Osteoblast (primary cell): ENCODE measurements around the gene NBL1. TPM values are rescaled to one million over a fixed set of nuclear protein-coding genes. Genes with fewer than 3 reads are reported as not detected.

Source experiments
- DNase-seq: peaks from one replicate; pipeline ENCODE4 v3.0.0; 2011; ENCODE audit warnings: low spot score, mixed read lengths; ENCODE audit not compliant: insufficient read length; ENCODE audit errors: missing footprints
- H2AFZ ChIP-seq: 2 replicates; pipeline ENCODE4 v1.6.0; 2011; ENCODE audit warnings: mild to moderate bottlenecking, low read length
- H3K27ac ChIP-seq: 2 replicates; pipeline ENCODE4 v1.5.1; 2011; ENCODE audit warnings: mild to moderate bottlenecking, low read depth, low read length, moderate library complexity
- H3K27me3 ChIP-seq: 2 replicates; pipeline ENCODE4 v1.6.0; 2012; ENCODE audit warnings: mild to moderate bottlenecking, control low read depth, inconsistent platforms, low read length, moderate library complexity; ENCODE audit not compliant: insufficient read depth
- H3K36me3 ChIP-seq: 2 replicates; pipeline ENCODE4 v1.5.1; 2011; ENCODE audit warnings: mild to moderate bottlenecking, low read length, control low read depth, moderate library complexity; ENCODE audit not compliant: insufficient read depth
- H3K4me1 ChIP-seq: 2 replicates; pipeline ENCODE4 v1.5.1; 2011; ENCODE audit warnings: mild to moderate bottlenecking, low read length, control low read depth, moderate library complexity; ENCODE audit not compliant: insufficient read depth
- H3K4me2 ChIP-seq: 2 replicates; pipeline ENCODE4 v1.6.0; 2011; ENCODE audit warnings: mild to moderate bottlenecking, low read length; ENCODE audit not compliant: insufficient read depth
- H3K4me3 ChIP-seq: fragments of 200-600 bp; sonication (generic); 3 replicates; pipeline ENCODE4 v1.5.1; 2012; ENCODE audit warnings: mild to moderate bottlenecking, low read length, inconsistent platforms; ENCODE audit not compliant: insufficient read depth
- H3K79me2 ChIP-seq: 2 replicates; pipeline ENCODE4 v1.6.0; 2012; ENCODE audit warnings: mild to moderate bottlenecking, low read length, control low read depth, inconsistent platforms; ENCODE audit not compliant: insufficient read depth
- H3K9me3 ChIP-seq: 2 replicates; pipeline ENCODE4 v1.5.1; 2011; ENCODE audit warnings: low read depth, low read length, control low read depth
- H4K20me1 ChIP-seq: 2 replicates; pipeline ENCODE4 v1.6.0; 2012; ENCODE audit warnings: mild to moderate bottlenecking, low read length, control low read depth; ENCODE audit not compliant: insufficient read depth
- total RNA-seq: library from RNA; depleted of rRNA; stranded (reverse); fragments of >200 nt; gene quantifications from 2 replicates; pipeline ENCODE4 v1.2.3, GENCODE V29; 2012
- TF ChIP-seq, protein P1 (sequence below): IDR thresholded peaks from 2 replicates; pipeline ENCODE4 v1.5.1; 2011; ENCODE audit warnings: mild to moderate bottlenecking, low read depth, low read length, moderate library complexity; ENCODE audit errors: extremely low read depth

NBL1 gene
- total RNA-seq, 1 donor, result 88.7 TPM

DNA sequence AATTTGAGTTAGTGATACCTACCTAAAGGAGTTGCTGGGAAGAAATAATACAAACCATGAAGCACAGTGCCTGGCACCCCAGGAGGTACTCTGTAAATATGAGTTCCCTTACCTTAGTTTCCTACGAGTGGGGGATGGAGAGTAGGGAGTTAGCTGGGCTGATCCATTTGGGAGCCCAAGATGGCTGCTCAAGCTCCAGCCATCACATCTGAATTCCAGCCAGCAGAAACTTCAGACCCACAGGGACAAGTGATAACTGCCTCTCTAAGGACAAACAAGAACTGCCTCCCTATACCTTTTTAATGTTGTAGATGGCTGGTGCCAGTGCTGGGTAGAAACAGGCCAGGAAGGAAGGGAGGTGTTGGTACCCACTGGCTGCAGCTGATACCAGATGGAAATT, 43.3 kb downstream of the NBL1 start:
- Histone ChIP-seq H3K4me3 (no peak overlapping the region), H3K27ac (no peak overlapping the region), H2AFZ (no peak overlapping the region), H3K79me2 (no peaks in the 10 kb centered on the region), H4K20me1 (peaks cover 1% of the 10 kb centered on the region), H3K27me3 (no peaks in the 10 kb centered on the region), H3K4me1 (peaks cover 4% of the 10 kb centered on the region), H3K36me3 (no peaks in the 10 kb centered on the region), H3K4me2 (no peak overlapping the region), H3K9me3 (no peaks in the 10 kb centered on the region)
- no peak for DNase-seq
- TF ChIP-seq, protein P1, sequence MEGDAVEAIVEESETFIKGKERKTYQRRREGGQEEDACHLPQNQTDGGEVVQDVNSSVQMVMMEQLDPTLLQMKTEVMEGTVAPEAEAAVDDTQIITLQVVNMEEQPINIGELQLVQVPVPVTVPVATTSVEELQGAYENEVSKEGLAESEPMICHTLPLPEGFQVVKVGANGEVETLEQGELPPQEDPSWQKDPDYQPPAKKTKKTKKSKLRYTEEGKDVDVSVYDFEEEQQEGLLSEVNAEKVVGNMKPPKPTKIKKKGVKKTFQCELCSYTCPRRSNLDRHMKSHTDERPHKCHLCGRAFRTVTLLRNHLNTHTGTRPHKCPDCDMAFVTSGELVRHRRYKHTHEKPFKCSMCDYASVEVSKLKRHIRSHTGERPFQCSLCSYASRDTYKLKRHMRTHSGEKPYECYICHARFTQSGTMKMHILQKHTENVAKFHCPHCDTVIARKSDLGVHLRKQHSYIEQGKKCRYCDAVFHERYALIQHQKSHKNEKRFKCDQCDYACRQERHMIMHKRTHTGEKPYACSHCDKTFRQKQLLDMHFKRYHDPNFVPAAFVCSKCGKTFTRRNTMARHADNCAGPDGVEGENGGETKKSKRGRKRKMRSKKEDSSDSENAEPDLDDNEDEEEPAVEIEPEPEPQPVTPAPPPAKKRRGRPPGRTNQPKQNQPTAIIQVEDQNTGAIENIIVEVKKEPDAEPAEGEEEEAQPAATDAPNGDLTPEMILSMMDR, result no peak

DNA sequence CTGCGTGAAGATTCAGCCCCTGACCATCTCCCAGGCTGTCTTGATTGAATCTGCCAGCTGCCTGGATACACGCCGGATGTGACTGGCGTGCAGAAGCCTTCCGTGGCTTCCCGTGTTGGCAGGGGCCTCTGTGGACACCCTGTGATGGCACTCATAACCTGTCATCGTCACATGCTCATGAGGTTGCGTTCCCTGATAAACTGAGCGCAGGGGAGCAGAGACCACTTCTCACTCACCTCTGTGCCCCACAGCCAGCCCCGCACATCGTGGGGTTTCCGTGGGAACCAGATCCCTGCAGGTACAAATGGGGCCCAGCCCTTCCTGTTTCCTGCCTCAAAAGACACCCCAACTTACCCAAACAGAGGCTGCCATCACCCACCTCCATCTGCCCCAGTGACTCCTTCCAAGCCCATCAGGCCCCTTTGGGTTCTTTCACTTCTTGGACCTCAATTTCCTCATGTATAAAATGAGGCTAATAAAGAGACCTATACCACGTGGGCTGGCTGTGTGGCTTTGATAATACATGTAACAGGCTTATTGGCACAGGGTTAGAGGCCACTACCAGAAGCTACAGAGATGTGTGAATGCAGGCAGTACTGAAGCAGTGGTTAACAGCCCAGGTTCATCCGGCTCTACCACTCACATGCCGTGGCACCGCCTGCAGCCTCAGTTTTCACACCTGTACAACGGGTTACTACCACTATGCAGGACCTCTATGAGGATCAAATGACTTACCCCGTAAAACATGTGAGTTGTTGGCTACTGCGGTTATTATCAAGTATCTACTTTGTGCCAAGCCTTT, 44.1 kb downstream of the NBL1 start:
- Histone ChIP-seq H3K9me3 (no peaks in the 10 kb centered on the region), H3K4me1 (no peaks in the 10 kb centered on the region), H4K20me1 (no peaks in the 10 kb centered on the region), H3K4me3 (no peak overlapping the region), H3K27ac (no peak overlapping the region), H3K27me3 (no peaks in the 10 kb centered on the region), H3K79me2 (no peaks in the 10 kb centered on the region), H3K4me2 (no peak overlapping the region), H3K36me3 (no peaks in the 10 kb centered on the region), H2AFZ (no peak overlapping the region)
- no peak for DNase-seq
- TF ChIP-seq, protein P1, result no peak

DNA sequence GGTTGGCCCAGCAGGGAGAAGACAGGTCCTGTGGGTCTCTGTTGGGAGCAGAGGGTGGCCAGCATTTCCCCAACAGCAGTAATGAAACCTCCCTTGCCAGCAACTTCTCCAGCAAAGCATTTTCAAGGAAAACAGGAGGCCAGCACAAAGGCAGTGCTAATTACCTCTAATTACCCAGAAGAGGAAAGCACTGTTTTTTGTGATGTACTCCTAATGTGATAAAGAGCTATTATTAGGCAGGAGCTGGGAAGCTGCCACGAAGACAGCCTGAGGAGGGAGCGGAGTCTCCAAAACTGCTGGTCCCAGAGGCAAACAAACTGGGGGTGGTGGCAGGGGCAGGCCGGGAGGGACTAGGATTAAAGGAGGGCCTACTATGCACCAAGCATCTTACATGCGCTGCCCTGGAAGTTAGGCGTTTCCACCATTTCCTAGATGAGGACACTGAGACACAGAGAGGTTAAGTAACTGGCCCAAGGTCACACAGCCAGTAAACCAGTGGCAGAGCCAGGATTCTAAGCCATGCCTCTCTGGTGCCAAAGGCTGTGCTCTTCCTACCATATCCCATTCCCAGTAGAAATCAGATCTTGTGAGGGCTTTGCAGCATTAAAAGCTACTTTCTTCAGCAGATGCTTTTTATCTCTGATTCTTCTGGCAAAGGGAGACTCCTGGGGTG, 45.1 kb downstream of the NBL1 start:
- TF ChIP-seq, protein P1, result no peak
- H3K79me2 ChIP-seq, result no peaks in the 10 kb centered on the region
- no peak overlapping the region for H2AFZ ChIP-seq
- no peaks in the 10 kb centered on the region for H4K20me1 ChIP-seq
- H3K36me3 ChIP-seq, result no peaks in the 10 kb centered on the region
- H3K27me3 ChIP-seq, result no peaks in the 10 kb centered on the region
- DNase-seq, result no peak
- H3K27ac ChIP-seq, result no peak overlapping the region
- H3K4me1 ChIP-seq, result no peaks in the 10 kb centered on the region
- no peaks in the 10 kb centered on the region for H3K9me3 ChIP-seq
- no peak overlapping the region for H3K4me2 ChIP-seq
- H3K4me3 ChIP-seq, result no peak overlapping the region

DNA sequence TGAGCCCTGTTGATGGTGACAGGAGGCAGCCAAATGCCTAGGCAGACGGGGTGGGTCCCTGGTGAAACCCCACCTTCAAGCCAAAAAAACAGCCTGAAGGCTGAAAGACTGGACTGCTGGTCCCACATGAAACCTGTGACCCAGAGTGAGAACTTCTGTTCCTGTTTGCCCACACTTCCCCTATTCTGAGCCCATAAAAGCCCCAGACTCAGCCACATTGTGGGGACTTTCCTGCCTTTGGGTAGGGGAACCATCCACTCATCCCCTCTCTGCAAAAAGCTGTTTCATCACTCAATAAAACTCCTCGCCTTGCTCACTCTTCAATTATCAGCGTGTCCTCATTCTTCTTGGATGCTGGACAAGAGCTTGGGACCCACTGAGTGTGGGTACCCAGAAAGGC, 45.7 kb downstream of the NBL1 start:
- H3K4me2 ChIP-seq, result no peak overlapping the region
- no peak overlapping the region for H3K27ac ChIP-seq
- TF ChIP-seq, protein P1, result no peak
- H3K79me2 ChIP-seq, result no peaks in the 10 kb centered on the region
- no peak for DNase-seq
- no peaks in the 10 kb centered on the region for H3K9me3 ChIP-seq
- H3K36me3 ChIP-seq, result no peaks in the 10 kb centered on the region
- no peak overlapping the region for H3K4me3 ChIP-seq
- no peaks in the 10 kb centered on the region for H4K20me1 ChIP-seq
- no peaks in the 10 kb centered on the region for H3K4me1 ChIP-seq
- no peaks in the 10 kb centered on the region for H3K27me3 ChIP-seq
- H2AFZ ChIP-seq, result no peak overlapping the region
